Measurements from ENCODE around the gene SETD3.

SETD3 gene

GRCh38 chr14:99497894-99498293 lies 17.2 kb upstream of the SETD3 start:
- FAIRE-seq, result no peak
- no peak for DNase-seq (ENCODE audit: low spot score)

- DNase-seq (ENCODE audit: low spot score) (no peak), FAIRE-seq (no peak)
These were observed 16.7 kb upstream of the SETD3 start for GRCh38 chr14:99497341-99497740.

GRCh38 chr14:99484106-99484505 lies 3.4 kb upstream of the SETD3 start:
- DNase-seq (ENCODE audit: low spot score) (no peak), FAIRE-seq (no peak)

- no peak for DNase-seq (ENCODE audit: low spot score)
- no peak for FAIRE-seq
These were observed 1.1 kb upstream of the SETD3 start for GRCh38 chr14:99481745-99482099.

GRCh38 chr14:99480917-99481744 lies 472 bp upstream of the SETD3 start, which contains the start of gene CCNK:
CCNK (plus strand) TSS chr14:99481409; CDS start chr14:99492678, 11,269 bp downstream.
- FAIRE-seq (peak; percentile 88), DNase-seq (ENCODE audit: low spot score) (peak; percentile 95)

GRCh38 chr14:99479160-99479905 lies 1.3 kb downstream of the SETD3 start:
- DNase-seq (ENCODE audit: low spot score) (no peak), FAIRE-seq (no peak)

GRCh38 chr14:99478128-99478527 lies 2.5 kb downstream of the SETD3 start:
- DNase-seq (ENCODE audit: low spot score) (no peak), FAIRE-seq (no peak)

- DNase-seq (ENCODE audit: low spot score) (peak; percentile 38), FAIRE-seq (peak; percentile 85)
These were observed 3.8 kb downstream of the SETD3 start for GRCh38 chr14:99476864-99477263.

GRCh38 chr14:99475660-99476059 lies 5.0 kb downstream of the SETD3 start:
- DNase-seq (ENCODE audit: low spot score) (no peak), FAIRE-seq (no peak)

- DNase-seq (ENCODE audit: low spot score) (no peak), FAIRE-seq (no peak)
These were observed 5.5 kb downstream of the SETD3 start for GRCh38 chr14:99475179-99475578.

- FAIRE-seq (no peak), DNase-seq (ENCODE audit: low spot score) (no peak)
These were observed 7.2 kb downstream of the SETD3 start for GRCh38 chr14:99473458-99473857.

GRCh38 chr14:99472937-99473336 lies 7.7 kb downstream of the SETD3 start:
- no peak for FAIRE-seq
- DNase-seq (ENCODE audit: low spot score), result no peak

GRCh38 chr14:99471731-99472130 lies 8.9 kb downstream of the SETD3 start:
- FAIRE-seq (no peak), DNase-seq (ENCODE audit: low spot score) (no peak)

- DNase-seq (ENCODE audit: low spot score), result no peak
- no peak for FAIRE-seq
These were observed 11.6 kb downstream of the SETD3 start for GRCh38 chr14:99468836-99469592.

GRCh38 chr14:99468081-99468480 lies 12.6 kb downstream of the SETD3 start:
- FAIRE-seq (no peak), DNase-seq (ENCODE audit: low spot score) (no peak)

GRCh38 chr14:99467336-99468078 lies 13.2 kb downstream of the SETD3 start:
- FAIRE-seq (no peak), DNase-seq (ENCODE audit: low spot score) (no peak)

GRCh38 chr14:99466758-99467157 lies 13.9 kb downstream of the SETD3 start:
- no peak for DNase-seq (ENCODE audit: low spot score)
- FAIRE-seq, result no peak

GRCh38 chr14:99465288-99465687 lies 15.4 kb downstream of the SETD3 start:
- FAIRE-seq (no peak), DNase-seq (ENCODE audit: low spot score) (no peak)

GRCh38 chr14:99463974-99464373 lies 16.7 kb downstream of the SETD3 start:
- no peak for FAIRE-seq
- no peak for DNase-seq (ENCODE audit: low spot score)

- DNase-seq (ENCODE audit: low spot score) (no peak), FAIRE-seq (no peak)
These were observed 18.4 kb downstream of the SETD3 start for GRCh38 chr14:99462210-99462609.

GRCh38 chr14:99461411-99462085 lies 19.1 kb downstream of the SETD3 start:
- DNase-seq (ENCODE audit: low spot score) (no peak), FAIRE-seq (no peak)
